ENCODE measurements around the gene WDFY3.
A peak's percentile ranks its signal among the peaks of the same experiment; 100 is the strongest.

GRCh38 chr4:84971319-84971932, 4.9 kb upstream of the WDFY3 start:
- no peak for TF ChIP-seq POLR2A (IDR thresholded peaks at IDR 0.05; ENCODE audit: low read depth, low read length)
- TF ChIP-seq, protein P1, sequence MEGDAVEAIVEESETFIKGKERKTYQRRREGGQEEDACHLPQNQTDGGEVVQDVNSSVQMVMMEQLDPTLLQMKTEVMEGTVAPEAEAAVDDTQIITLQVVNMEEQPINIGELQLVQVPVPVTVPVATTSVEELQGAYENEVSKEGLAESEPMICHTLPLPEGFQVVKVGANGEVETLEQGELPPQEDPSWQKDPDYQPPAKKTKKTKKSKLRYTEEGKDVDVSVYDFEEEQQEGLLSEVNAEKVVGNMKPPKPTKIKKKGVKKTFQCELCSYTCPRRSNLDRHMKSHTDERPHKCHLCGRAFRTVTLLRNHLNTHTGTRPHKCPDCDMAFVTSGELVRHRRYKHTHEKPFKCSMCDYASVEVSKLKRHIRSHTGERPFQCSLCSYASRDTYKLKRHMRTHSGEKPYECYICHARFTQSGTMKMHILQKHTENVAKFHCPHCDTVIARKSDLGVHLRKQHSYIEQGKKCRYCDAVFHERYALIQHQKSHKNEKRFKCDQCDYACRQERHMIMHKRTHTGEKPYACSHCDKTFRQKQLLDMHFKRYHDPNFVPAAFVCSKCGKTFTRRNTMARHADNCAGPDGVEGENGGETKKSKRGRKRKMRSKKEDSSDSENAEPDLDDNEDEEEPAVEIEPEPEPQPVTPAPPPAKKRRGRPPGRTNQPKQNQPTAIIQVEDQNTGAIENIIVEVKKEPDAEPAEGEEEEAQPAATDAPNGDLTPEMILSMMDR (conservative IDR thresholded peaks at IDR 0.05; ENCODE audit: low read depth, low read length) = peak; percentile 71
- TF ChIP-seq SMC3 (IDR thresholded peaks at IDR 0.05; ENCODE audit: low read depth, low read length) = peak; percentile 78
- TF ChIP-seq MXI1 (IDR thresholded peaks at IDR 0.05; ENCODE audit: borderline replicate concordance, low read depth, low read length) = no peak
- TF ChIP-seq CEBPB (IDR thresholded peaks at IDR 0.05; ENCODE audit: low read depth, low read length) = peak; percentile 96
- TF ChIP-seq RFX5 (IDR thresholded peaks at IDR 0.05; ENCODE audit: low read depth, low read length) = no peak
- no peak for TF ChIP-seq FOS (IDR thresholded peaks at IDR 0.05; ENCODE audit: low read depth, low read length)
- TF ChIP-seq MAZ (IDR thresholded peaks at IDR 0.05; ENCODE audit: borderline replicate concordance, low read depth, low read length) = no peak
- no peak for TF ChIP-seq NFE2L2 (IDR thresholded peaks at IDR 0.05; ENCODE audit: low read depth, low read length)
- TF ChIP-seq BHLHE40 (IDR thresholded peaks at IDR 0.05; ENCODE audit: low read depth, low read length) = no peak
- TF ChIP-seq, protein P2, sequence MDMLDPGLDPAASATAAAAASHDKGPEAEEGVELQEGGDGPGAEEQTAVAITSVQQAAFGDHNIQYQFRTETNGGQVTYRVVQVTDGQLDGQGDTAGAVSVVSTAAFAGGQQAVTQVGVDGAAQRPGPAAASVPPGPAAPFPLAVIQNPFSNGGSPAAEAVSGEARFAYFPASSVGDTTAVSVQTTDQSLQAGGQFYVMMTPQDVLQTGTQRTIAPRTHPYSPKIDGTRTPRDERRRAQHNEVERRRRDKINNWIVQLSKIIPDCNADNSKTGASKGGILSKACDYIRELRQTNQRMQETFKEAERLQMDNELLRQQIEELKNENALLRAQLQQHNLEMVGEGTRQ (IDR thresholded peaks at IDR 0.05; ENCODE audit: low read depth, low read length) = no peak
